Stomach (tissue), 9 donors: ENCODE results near the gene GRAMD4. TPM values are rescaled to one million over a fixed set of nuclear protein-coding genes. Genes with fewer than 3 reads are reported as not detected.

Experiments
- DNase-seq, 2 donors: peaks; one replicate each; pipeline versions ENCODE4 v3.0.0 to v3.0.0-alpha.2; 2013 to 2019
- H3K27ac ChIP-seq, 5 donors: fragments of 200-600 bp in 4 of 5; sonication (generic) in 4 of 5; one replicate each; pipeline ENCODE4 v1.5.1; 2013 to 2019; ENCODE audit warnings: mild to moderate bottlenecking in 1 of 5, moderate library complexity in 1 of 5
- H3K27me3 ChIP-seq, 3 donors: fragments of 200-600 bp; sonication (generic); one replicate each; pipeline ENCODE4 v1.5.1; 2017 to 2019; ENCODE audit warnings: mixed run types in 1 of 3
- H3K36me3 ChIP-seq, 4 donors: fragments of 200-600 bp; sonication (generic); 1 replicate in 3 of 4; 2 replicates in 1 of 4; pipeline ENCODE4 v1.5.1; 2016 to 2019
- H3K4me1 ChIP-seq, 4 donors: fragments of 200-600 bp; sonication (generic); one replicate each; pipeline ENCODE4 v1.5.1; 2016 to 2019
- H3K4me3 ChIP-seq, 4 donors: fragments of 200-600 bp; sonication (generic) in 3 of 4; one replicate each; pipeline ENCODE4 v1.5.1; 2016 to 2019; ENCODE audit warnings: mild to moderate bottlenecking in 1 of 4
- H3K9me3 ChIP-seq, 4 donors: fragments of 200-600 bp; sonication (generic); one replicate each; pipeline ENCODE4 v1.5.1; 2016 to 2019
- EP300 ChIP-seq: sonication (generic); formaldehyde crosslinking; IDR thresholded peaks from one replicate; pipeline ENCODE4 v1.6.1; 2017; ENCODE audit warnings: antibody characterized with exemption
- POLR2A ChIP-seq, 4 donors: fragments of 450-650 bp; IDR thresholded peaks; one replicate each; pipeline ENCODE4 v1.6.1; 2016; ENCODE audit warnings: antibody characterized with exemption in 4 of 4, control low read depth in 2 of 4, mild to moderate bottlenecking in 1 of 4, moderate library complexity in 1 of 4
- POLR2AphosphoS5 ChIP-seq, 3 donors: sonication (generic); formaldehyde crosslinking; IDR thresholded peaks; one replicate each; pipeline ENCODE4 v1.6.1; 2016; ENCODE audit warnings: antibody characterized with exemption in 3 of 3
- WGBS, 5 donors: extraction: QIAGEN DNeasy Blood & Tissue Kit in 3 of 5; methylation state at CpG; one replicate each; pipeline versions ENCODE4 v1.1.5 to v1.1.7; 2013 to 2018; 5-methylcytosine and 5-hydroxymethylcytosine counted together
- intact Hi-C: fragments of 100-400 bp; cut with DNase I; formaldehyde crosslinking; loops from one replicate; pipeline ENCODE4 v1.15.1; 2023; ENCODE audit warnings: low total_unique reads
- polyA plus RNA-seq, 3 donors: library from polyadenylated mRNA; stranded (reverse); fragments of 200-250 nt; gene quantifications; one replicate each; pipeline ENCODE4 v1.2.3, GENCODE V29; 2013
- total RNA-seq, 5 donors: library from RNA; depleted of rRNA; stranded (reverse); fragments of >200 nt; gene quantifications; one replicate each; pipeline versions ENCODE4 v1.1.0 to v1.2.3, GENCODE V29; 2014 to 2016
- TF ChIP-seq, protein P1 (sequence below), 7 experiments: fragments of 450-650 bp in 4 of 7; fragments of 200-600 bp in 3 of 7; sonication (generic) in 3 of 7; IDR thresholded peaks; one replicate each; pipeline ENCODE4 v1.5.1; 2016 to 2019; ENCODE audit warnings: antibody characterized with exemption in 7 of 7, control low read depth in 2 of 7, mild to moderate bottlenecking in 1 of 7
- donor health status: healthy with polysubstance abuse.
- donor health status: Bipolar disorder and iron deficiency.
- donor health status: healthy.

GRAMD4 gene
- total and polyA plus RNA-seq, 8 donors, result 7.4 to 452 (median 21.0) TPM

DNA sequence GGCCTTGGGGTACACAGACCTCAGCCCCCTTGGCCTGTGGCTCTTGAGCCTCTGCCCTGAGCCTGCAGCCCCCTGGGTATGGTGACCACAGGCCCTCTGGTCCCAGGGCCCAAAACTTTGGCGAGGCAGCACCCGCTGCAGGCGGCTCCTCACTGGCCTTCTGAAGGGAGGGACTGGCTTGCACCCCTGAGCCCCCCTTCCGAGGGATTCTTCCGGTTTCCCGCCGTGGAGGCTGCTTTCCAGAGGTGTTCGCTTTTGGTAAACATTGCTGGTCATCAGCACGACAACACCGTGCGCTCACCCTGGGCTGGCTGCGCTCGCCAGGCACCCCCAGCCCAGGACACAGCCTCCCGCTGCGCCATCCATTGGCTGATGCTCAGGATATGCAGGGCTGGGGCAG lies 42.0 kb downstream of the GRAMD4 start:
- intact Hi-C loops, result no loop called here
- 78 to 92% (median 90%) methylated on average over 12 to 15 of the region's 15 CpGs for WGBS, 5 donors

DNA sequence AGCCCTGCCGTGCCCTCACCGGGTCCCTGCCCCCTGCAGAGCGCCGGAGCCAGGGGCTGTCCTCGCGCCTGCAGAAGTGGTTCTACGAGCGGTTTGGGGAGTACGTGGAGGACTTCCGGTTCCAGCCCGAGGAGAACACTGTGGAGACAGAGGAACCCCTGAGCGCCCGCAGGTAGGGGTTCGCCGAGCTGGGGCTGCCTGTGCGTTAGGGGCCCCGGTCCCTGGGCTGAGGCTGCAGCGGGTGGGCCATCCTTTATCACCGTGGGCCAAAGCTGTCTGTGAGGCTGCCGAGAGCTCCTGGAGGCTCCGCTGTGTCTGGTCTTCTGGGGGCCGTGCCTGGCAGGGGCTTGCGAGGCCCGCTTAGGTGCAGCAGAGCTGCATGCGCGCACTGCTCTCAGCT lies 42.8 kb downstream of the GRAMD4 start:
- intact Hi-C loops, result no loop called here
- H3K36me3 ChIP-seq, result peaks cover 33 to 90% (median 81%) of the 10 kb centered on the region in 4 donors

More for the DNA sequence above, 42.0 kb downstream of the GRAMD4 start:
- H3K9me3 ChIP-seq, result no peaks in the 10 kb centered on the region
- TF ChIP-seq POLR2A (IDR thresholded peaks at IDR 0.05) (no peak), POLR2AphosphoS5 (IDR thresholded peaks at IDR 0.05) (no peak)
- H3K27ac ChIP-seq, result no peak overlapping the region
- DNase-seq, result no peak
- H3K4me1 ChIP-seq, result peaks cover 13 to 22% (median 20%) of the 10 kb centered on the region in 4 donors
- H3K4me3 ChIP-seq, result no peak overlapping the region
- H3K36me3 ChIP-seq, result peaks cover 30 to 90% (median 75%) of the 10 kb centered on the region in 4 donors
- no peaks in the 10 kb centered on the region for H3K27me3 ChIP-seq

DNA sequence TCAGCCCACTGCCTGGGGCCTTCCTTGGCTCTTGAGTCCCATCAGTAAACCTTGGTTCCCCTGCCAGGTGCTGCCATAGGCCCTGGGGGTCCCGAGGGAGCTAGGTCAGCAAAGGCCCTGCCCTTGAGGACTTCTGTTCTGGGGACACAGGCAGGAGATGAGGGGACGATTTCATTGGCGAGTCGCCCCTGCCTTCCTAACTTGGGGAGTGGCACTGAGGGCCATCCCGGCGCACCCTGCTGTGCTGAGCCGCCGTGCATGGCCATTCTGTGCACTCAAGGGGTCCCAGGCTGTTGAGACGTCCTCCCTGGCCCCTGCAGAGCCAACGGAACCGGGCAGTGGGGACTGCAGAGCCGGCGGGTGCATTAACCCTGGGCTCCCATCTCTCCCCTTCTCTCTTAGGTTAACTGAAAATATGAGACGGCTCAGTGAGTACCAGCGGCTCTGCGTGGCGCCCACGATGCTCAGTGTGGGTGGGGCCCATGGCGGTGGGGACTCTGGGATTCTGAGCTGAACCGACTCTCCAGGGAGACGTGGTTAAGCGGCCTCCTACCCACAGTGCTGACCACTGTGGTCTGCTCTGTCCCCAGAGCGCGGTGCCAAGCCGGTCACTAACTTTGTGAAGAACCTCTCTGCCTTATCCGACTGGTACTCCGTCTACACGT lies 43.4 kb downstream of the GRAMD4 start:
- intact Hi-C loops, result no loop called here
- WGBS, 5 donors, result 85 to 97% (median 92%) methylated on average over 5 to 28 of the region's 28 CpGs

More for the DNA sequence above, 42.8 kb downstream of the GRAMD4 start:
- 88 to 94% (median 91%) methylated on average over 12 to 26 of the region's 26 CpGs for WGBS, 5 donors
- H3K27me3 ChIP-seq, result no peaks in the 10 kb centered on the region
- H3K4me3 ChIP-seq, result no peak overlapping the region
- DNase-seq, result no peak
- no peak for TF ChIP-seq POLR2A (IDR thresholded peaks at IDR 0.05)
- no peak for TF ChIP-seq POLR2AphosphoS5 (IDR thresholded peaks at IDR 0.05)
- no peak for TF ChIP-seq EP300
- TF ChIP-seq, protein P1, sequence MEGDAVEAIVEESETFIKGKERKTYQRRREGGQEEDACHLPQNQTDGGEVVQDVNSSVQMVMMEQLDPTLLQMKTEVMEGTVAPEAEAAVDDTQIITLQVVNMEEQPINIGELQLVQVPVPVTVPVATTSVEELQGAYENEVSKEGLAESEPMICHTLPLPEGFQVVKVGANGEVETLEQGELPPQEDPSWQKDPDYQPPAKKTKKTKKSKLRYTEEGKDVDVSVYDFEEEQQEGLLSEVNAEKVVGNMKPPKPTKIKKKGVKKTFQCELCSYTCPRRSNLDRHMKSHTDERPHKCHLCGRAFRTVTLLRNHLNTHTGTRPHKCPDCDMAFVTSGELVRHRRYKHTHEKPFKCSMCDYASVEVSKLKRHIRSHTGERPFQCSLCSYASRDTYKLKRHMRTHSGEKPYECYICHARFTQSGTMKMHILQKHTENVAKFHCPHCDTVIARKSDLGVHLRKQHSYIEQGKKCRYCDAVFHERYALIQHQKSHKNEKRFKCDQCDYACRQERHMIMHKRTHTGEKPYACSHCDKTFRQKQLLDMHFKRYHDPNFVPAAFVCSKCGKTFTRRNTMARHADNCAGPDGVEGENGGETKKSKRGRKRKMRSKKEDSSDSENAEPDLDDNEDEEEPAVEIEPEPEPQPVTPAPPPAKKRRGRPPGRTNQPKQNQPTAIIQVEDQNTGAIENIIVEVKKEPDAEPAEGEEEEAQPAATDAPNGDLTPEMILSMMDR (IDR thresholded peaks at IDR 0.05), result no peak
- no peaks in the 10 kb centered on the region for H3K9me3 ChIP-seq
- H3K4me1 ChIP-seq, result peaks cover 13 to 28% (median 20%) of the 10 kb centered on the region in 4 donors
- no peak overlapping the region for H3K27ac ChIP-seq

DNA sequence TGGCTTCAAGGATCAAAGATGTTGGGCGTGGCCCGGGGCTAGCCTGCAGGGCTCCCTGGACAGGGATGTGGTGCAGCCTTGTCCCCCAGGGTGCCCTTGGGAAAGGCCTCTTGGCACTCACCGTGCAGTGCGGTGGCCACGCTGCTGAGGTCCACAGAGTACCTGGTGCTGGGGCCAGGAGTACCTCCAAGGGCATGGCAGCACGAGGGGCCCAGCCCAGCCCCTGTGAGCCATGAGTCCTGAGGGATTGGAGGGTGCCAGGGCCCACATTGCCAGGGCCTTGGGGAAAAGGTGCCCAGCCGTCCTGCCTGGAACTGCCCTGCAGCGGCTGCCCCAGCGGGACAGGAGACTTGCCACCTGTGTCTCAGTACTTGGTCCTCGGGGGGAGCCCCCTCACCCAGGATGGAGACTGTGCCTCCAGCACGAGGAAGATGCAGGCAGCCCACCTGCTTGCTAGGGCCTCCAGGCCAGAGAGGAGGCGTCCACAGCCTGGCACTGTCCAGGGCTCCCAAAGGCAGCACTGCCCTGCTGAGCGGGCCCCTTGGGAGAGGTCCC lies 44.2 kb downstream of the GRAMD4 start:
- intact Hi-C loops, result no loop called here
- H3K36me3 ChIP-seq, result peaks cover 45 to 90% (median 82%) of the 10 kb centered on the region in 4 donors
- DNase-seq, result no peak

More for the DNA sequence above, 43.4 kb downstream of the GRAMD4 start:
- Histone ChIP-seq H3K27ac (no peak overlapping the region), H3K4me3 (no peak overlapping the region), H3K4me1 (peaks cover 13 to 32% (median 20%) of the 10 kb centered on the region in 4 donors), H3K9me3 (no peaks in the 10 kb centered on the region), H3K36me3 (peaks cover 38 to 90% (median 81%) of the 10 kb centered on the region in 4 donors), H3K27me3 (no peaks in the 10 kb centered on the region)
- DNase-seq, result no peak
- no peak for TF ChIP-seq POLR2A (IDR thresholded peaks at IDR 0.05)
- no peak for TF ChIP-seq POLR2AphosphoS5 (IDR thresholded peaks at IDR 0.05)
- no peak for TF ChIP-seq EP300
- TF ChIP-seq, protein P1 (IDR thresholded peaks at IDR 0.05), result no peak

More for the DNA sequence above, 44.2 kb downstream of the GRAMD4 start:
- H3K9me3 ChIP-seq, result no peaks in the 10 kb centered on the region
- H3K27me3 ChIP-seq, result no peaks in the 10 kb centered on the region
- TF ChIP-seq EP300 (no peak), POLR2A (IDR thresholded peaks at IDR 0.05) (no peak)
- TF ChIP-seq, protein P1 (IDR thresholded peaks at IDR 0.05), result no peak
- WGBS, 5 donors, result 81 to 95% (median 91%) methylated on average over 8 to 13 of the region's 13 CpGs
- no peak overlapping the region for H3K4me3 ChIP-seq
- no peak overlapping the region for H3K27ac ChIP-seq
- H3K4me1 ChIP-seq, result peaks cover 13 to 31% (median 20%) of the 10 kb centered on the region in 4 donors
